ENCODE measurements around the gene C2orf49. TPM values are rescaled to one million over a fixed set of nuclear protein-coding genes. Genes with fewer than 3 reads are reported as not detected.

The C2orf49 gene
- total RNA-seq, 1 donor from 2014 or later = 21.6 TPM

DNA sequence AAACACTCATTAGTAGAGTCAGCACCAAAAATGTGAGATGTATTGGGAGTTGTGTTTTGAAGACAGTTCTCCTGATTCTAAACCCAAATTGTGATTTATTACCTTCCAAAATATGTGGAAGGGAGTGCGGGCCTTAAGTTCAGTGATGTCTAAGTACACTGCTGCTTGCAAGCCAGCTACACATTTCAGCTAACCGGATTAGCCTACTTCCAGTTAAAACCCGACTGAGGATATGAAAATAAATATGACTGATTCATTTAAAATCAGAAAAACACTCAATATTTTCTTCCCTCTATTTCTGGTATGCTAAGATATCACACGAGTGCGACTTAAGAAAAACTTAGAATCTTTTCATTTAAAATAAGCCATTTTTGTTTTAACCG, 60.6 kb downstream of the C2orf49 start:
- Mint-ChIP-seq H3K9me3 (ENCODE audit: unreplicated experiment) (no peaks in the 10 kb centered on the region), H3K4me1 (ENCODE audit: low read depth, unreplicated experiment) (peaks cover 30% of the 10 kb centered on the region), H3K27ac (ENCODE audit: unreplicated experiment) (peak overlapping the region; percentile 90), H3K27me3 (ENCODE audit: low read depth, unreplicated experiment) (no peaks in the 10 kb centered on the region), H3K4me3 (ENCODE audit: unreplicated experiment) (peak overlapping the region; percentile 95), H3K36me3 (ENCODE audit: low read depth, unreplicated experiment) (peaks cover 21% of the 10 kb centered on the region)
- Histone ChIP-seq H3K9me3 (ENCODE audit: insufficient read depth, low read depth, low read length) (peaks cover 3% of the 10 kb centered on the region), H3K9ac (ENCODE audit: low read length) (peak overlapping the region; percentile 100), H3K4me3 (ENCODE audit: insufficient read depth, low read depth, low read length) (peak overlapping the region; percentile 98), H4K20me1 (ENCODE audit: insufficient read depth, low read length) (peaks cover 33% of the 10 kb centered on the region), H3K27me3 (ENCODE audit: insufficient read depth, low read length) (no peaks in the 10 kb centered on the region), H3K4me2 (ENCODE audit: low read length) (peak overlapping the region; percentile 94), H2AFZ (ENCODE audit: low read depth, low read length) (no peak overlapping the region), H3K4me1 (ENCODE audit: insufficient read depth, low read length) (peaks cover 37% of the 10 kb centered on the region), H3K79me2 (ENCODE audit: insufficient read depth, low read length) (peaks cover 71% of the 10 kb centered on the region), H3K27ac (ENCODE audit: low read depth, low read length) (peak overlapping the region; percentile 99), H3K36me3 (ENCODE audit: insufficient read depth, low read length) (peaks cover 35% of the 10 kb centered on the region)
- TF ChIP-seq CTCF (IDR thresholded peaks at IDR 0.05; ENCODE audit: insufficient read depth, low read depth, low read length) (no peak), EZH2 (IDR thresholded peaks at IDR 0.05; ENCODE audit: insufficient read depth, low read length) (no peak)
- DNase-seq (ENCODE audit: low read depth) (no peak), FAIRE-seq (no peak)

- Histone ChIP-seq H3K4me3 (ENCODE audit: insufficient read depth, low read depth, low read length) (peak within 1 kb of the TSS; percentile 98), H3K27me3 (ENCODE audit: insufficient read depth, low read length) (no peaks in the 10 kb centered on the region), H4K20me1 (ENCODE audit: insufficient read depth, low read length) (peaks cover 27% of the 10 kb centered on the region), H3K9ac (ENCODE audit: low read length) (peak within 1 kb of the TSS; percentile 100), H3K27ac (ENCODE audit: low read depth, low read length) (peak within 1 kb of the TSS; percentile 99), H3K4me1 (ENCODE audit: insufficient read depth, low read length) (peaks cover 37% of the 10 kb centered on the region), H3K9me3 (ENCODE audit: insufficient read depth, low read depth, low read length) (peaks cover 3% of the 10 kb centered on the region), H3K79me2 (ENCODE audit: insufficient read depth, low read length) (peaks cover 65% of the 10 kb centered on the region), H2AFZ (ENCODE audit: low read depth, low read length) (peak within 1 kb of the TSS; percentile 67), H3K36me3 (ENCODE audit: insufficient read depth, low read length) (peaks cover 28% of the 10 kb centered on the region), H3K4me2 (ENCODE audit: low read length) (peak within 1 kb of the TSS; percentile 94)
- TF ChIP-seq EZH2 (IDR thresholded peaks at IDR 0.05; ENCODE audit: insufficient read depth, low read length) (no peak), CTCF (IDR thresholded peaks at IDR 0.05; ENCODE audit: insufficient read depth, low read depth, low read length) (peak; percentile 20)
- peak within 1 kb of the TSS; percentile 90 for H3K27ac Mint-ChIP-seq (ENCODE audit: unreplicated experiment)
- H3K27me3 Mint-ChIP-seq (ENCODE audit: low read depth, unreplicated experiment) = no peaks in the 10 kb centered on the region
- H3K9me3 Mint-ChIP-seq (ENCODE audit: unreplicated experiment) = no peaks in the 10 kb centered on the region
- H3K4me3 Mint-ChIP-seq (ENCODE audit: unreplicated experiment) = peak within 1 kb of the TSS; percentile 95
- FAIRE-seq (no peak), DNase-seq (ENCODE audit: low read depth) (peak; percentile 67)
- peaks cover 15% of the 10 kb centered on the region for H3K36me3 Mint-ChIP-seq (ENCODE audit: low read depth, unreplicated experiment)
- peaks cover 33% of the 10 kb centered on the region for H3K4me1 Mint-ChIP-seq (ENCODE audit: low read depth, unreplicated experiment)
Measured at GRCh38 chr2:105398336-105399206, 61.2 kb downstream of the C2orf49 start, which contains the start of gene FHL2. Gene FHL2 (minus strand): TSS chr2:105399051. CDS start chr2:105386516, 12,535 bp downstream.

Other genes with a start within 250 kb of the C2orf49 start
- gene GPR45, start 95.8 kb upstream of the C2orf49 start, total RNA-seq = 0.22 TPM in 1 of 2 replicates, not detected in the other
- 25.1 and 26.1 TPM in 2 replicates for gene TGFBRAP1, start 7.8 kb upstream of the C2orf49 start, total RNA-seq
- gene FHL2, start 61.5 kb downstream of the C2orf49 start, total RNA-seq = 104 and 115 TPM in 2 replicates